Neural cell (in vitro differentiated cells): ENCODE results near the gene KCNMB2.

Source experiments
- CTCF ChIP-seq: fragments of 450-650 bp; IDR thresholded peaks from 2 replicates; pipeline ENCODE4 v1.5.1; 2014; ENCODE audit warnings: antibody characterized with exemption, mild to moderate bottlenecking, moderate library complexity; ENCODE audit not compliant: poor library complexity, severe bottlenecking
- EP300 ChIP-seq: fragments of 450-650 bp; conservative IDR thresholded peaks from 2 replicates; pipeline ENCODE4 v1.6.1; 2014; ENCODE audit warnings: antibody characterized with exemption, mild to moderate bottlenecking, moderate library complexity; ENCODE audit not compliant: poor library complexity, severe bottlenecking
- EZH2 ChIP-seq: fragments of 200-600, 300-800 bp; shearing (Covaris generic), sonication (generic); IDR thresholded peaks from 2 replicates; pipeline ENCODE4 v1.6.1; 2014; ENCODE audit warnings: antibody characterized with exemption, low read length, borderline replicate concordance, mild to moderate bottlenecking; ENCODE audit not compliant: insufficient read depth, poor library complexity, severe bottlenecking
- MXI1 ChIP-seq: fragments of 450-650 bp; conservative IDR thresholded peaks from 2 replicates; pipeline ENCODE4 v1.6.1; 2014; ENCODE audit warnings: antibody characterized with exemption, mild to moderate bottlenecking; ENCODE audit not compliant: poor library complexity, severe bottlenecking
- POLR2AphosphoS5 ChIP-seq: IDR thresholded peaks from 2 replicates; pipeline ENCODE4 v1.6.1; 2012
- RAD21 ChIP-seq: fragments of 450-650 bp; conservative IDR thresholded peaks from 2 replicates; pipeline ENCODE4 v1.6.1; 2014; ENCODE audit warnings: antibody characterized with exemption, mild to moderate bottlenecking, moderate library complexity
- REST ChIP-seq: IDR thresholded peaks from 2 replicates; pipeline ENCODE4 v1.6.1; 2012; ENCODE audit warnings: borderline replicate concordance
- SMC3 ChIP-seq: fragments of 450-650 bp; conservative IDR thresholded peaks from 2 replicates; pipeline ENCODE4 v1.6.1; 2014; ENCODE audit warnings: antibody characterized with exemption, mild to moderate bottlenecking, moderate library complexity; ENCODE audit not compliant: poor library complexity
- TAF1 ChIP-seq: IDR thresholded peaks from 2 replicates; pipeline ENCODE4 v1.6.1; 2012; ENCODE audit warnings: low read depth

GRCh38 chr3:178765472-178765871, 229.2 kb downstream of the KCNMB2 start:
- no peak for TF ChIP-seq EZH2
- TF ChIP-seq TAF1: no peak
- TF ChIP-seq CTCF: no peak
- TF ChIP-seq POLR2AphosphoS5: no peak
- no peak for TF ChIP-seq RAD21
- TF ChIP-seq EP300: no peak
- TF ChIP-seq MXI1: no peak
- no peak for TF ChIP-seq REST
- TF ChIP-seq SMC3: no peak
